Osteoblast (primary cell): ENCODE data around the gene IGF1R. TPM values are rescaled to one million over a fixed set of nuclear protein-coding genes. Genes with fewer than 3 reads are reported as not detected.

Source experiments
- DNase-seq: peaks from one replicate; pipeline ENCODE4 v3.0.0; 2011; ENCODE audit warnings: low spot score, mixed read lengths; ENCODE audit not compliant: insufficient read length; ENCODE audit errors: missing footprints
- H2AFZ ChIP-seq: 2 replicates; pipeline ENCODE4 v1.6.0; 2011; ENCODE audit warnings: mild to moderate bottlenecking, low read length
- H3K27ac ChIP-seq: 2 replicates; pipeline ENCODE4 v1.5.1; 2011; ENCODE audit warnings: mild to moderate bottlenecking, low read depth, low read length, moderate library complexity
- H3K27me3 ChIP-seq: 2 replicates; pipeline ENCODE4 v1.6.0; 2012; ENCODE audit warnings: mild to moderate bottlenecking, control low read depth, inconsistent platforms, low read length, moderate library complexity; ENCODE audit not compliant: insufficient read depth
- H3K36me3 ChIP-seq: 2 replicates; pipeline ENCODE4 v1.5.1; 2011; ENCODE audit warnings: mild to moderate bottlenecking, low read length, control low read depth, moderate library complexity; ENCODE audit not compliant: insufficient read depth
- H3K4me1 ChIP-seq: 2 replicates; pipeline ENCODE4 v1.5.1; 2011; ENCODE audit warnings: mild to moderate bottlenecking, low read length, control low read depth, moderate library complexity; ENCODE audit not compliant: insufficient read depth
- H3K4me2 ChIP-seq: 2 replicates; pipeline ENCODE4 v1.6.0; 2011; ENCODE audit warnings: mild to moderate bottlenecking, low read length; ENCODE audit not compliant: insufficient read depth
- H3K4me3 ChIP-seq: fragments of 200-600 bp; sonication (generic); 3 replicates; pipeline ENCODE4 v1.5.1; 2012; ENCODE audit warnings: mild to moderate bottlenecking, low read length, inconsistent platforms; ENCODE audit not compliant: insufficient read depth
- H3K79me2 ChIP-seq: 2 replicates; pipeline ENCODE4 v1.6.0; 2012; ENCODE audit warnings: mild to moderate bottlenecking, low read length, control low read depth, inconsistent platforms; ENCODE audit not compliant: insufficient read depth
- H3K9me3 ChIP-seq: 2 replicates; pipeline ENCODE4 v1.5.1; 2011; ENCODE audit warnings: low read depth, low read length, control low read depth
- H4K20me1 ChIP-seq: 2 replicates; pipeline ENCODE4 v1.6.0; 2012; ENCODE audit warnings: mild to moderate bottlenecking, low read length, control low read depth; ENCODE audit not compliant: insufficient read depth
- CTCF ChIP-seq: IDR thresholded peaks from 2 replicates; pipeline ENCODE4 v1.5.1; 2011; ENCODE audit warnings: mild to moderate bottlenecking, low read depth, low read length, moderate library complexity; ENCODE audit errors: extremely low read depth
- total RNA-seq: library from RNA; depleted of rRNA; stranded (reverse); fragments of >200 nt; gene quantifications from 2 replicates; pipeline ENCODE4 v1.2.3, GENCODE V29; 2012

Gene IGF1R
- total RNA-seq, 1 donor = 18.8 TPM

GRCh38 chr15:98957655-98958054, 309.3 kb downstream of the IGF1R start:
- DNase-seq = peak; percentile 70

GRCh38 chr15:98958076-98958475, 309.7 kb downstream of the IGF1R start:
- peak; percentile 58 for DNase-seq
- H3K36me3 ChIP-seq = peaks cover 49% of the 10 kb centered on the region
- no peaks in the 10 kb centered on the region for H3K27me3 ChIP-seq
- H3K4me1 ChIP-seq = peaks cover 10% of the 10 kb centered on the region
- TF ChIP-seq CTCF = no peak
- H3K9me3 ChIP-seq = peaks cover 10% of the 10 kb centered on the region
- H3K79me2 ChIP-seq = no peaks in the 10 kb centered on the region
- H3K27ac ChIP-seq = no peak overlapping the region
- H2AFZ ChIP-seq = no peak overlapping the region
- no peak overlapping the region for H3K4me3 ChIP-seq
- no peaks in the 10 kb centered on the region for H4K20me1 ChIP-seq
- no peak overlapping the region for H3K4me2 ChIP-seq

More at GRCh38 chr15:98957655-98958054, 309.3 kb downstream of the IGF1R start:
- no peak overlapping the region for H2AFZ ChIP-seq
- H3K27me3 ChIP-seq = no peaks in the 10 kb centered on the region
- H3K4me2 ChIP-seq = no peak overlapping the region
- H3K79me2 ChIP-seq = no peaks in the 10 kb centered on the region
- no peaks in the 10 kb centered on the region for H4K20me1 ChIP-seq
- TF ChIP-seq CTCF = no peak
- H3K4me1 ChIP-seq = peaks cover 10% of the 10 kb centered on the region
- no peak overlapping the region for H3K27ac ChIP-seq
- peaks cover 45% of the 10 kb centered on the region for H3K36me3 ChIP-seq
- no peak overlapping the region for H3K4me3 ChIP-seq
- peaks cover 10% of the 10 kb centered on the region for H3K9me3 ChIP-seq

- Histone ChIP-seq H3K4me2 (no peak overlapping the region), H3K9me3 (peaks cover 10% of the 10 kb centered on the region), H3K36me3 (peaks cover 49% of the 10 kb centered on the region), H3K27ac (no peak overlapping the region), H3K4me3 (no peak overlapping the region), H2AFZ (no peak overlapping the region), H4K20me1 (no peaks in the 10 kb centered on the region), H3K27me3 (no peaks in the 10 kb centered on the region), H3K79me2 (no peaks in the 10 kb centered on the region), H3K4me1 (peaks cover 10% of the 10 kb centered on the region)
- peak; percentile 56 for DNase-seq
- TF ChIP-seq CTCF = no peak
Measured at GRCh38 chr15:98958918-98959639, 310.7 kb downstream of the IGF1R start.

- no peak for TF ChIP-seq CTCF
- Histone ChIP-seq H3K36me3 (peaks cover 49% of the 10 kb centered on the region), H3K4me2 (no peak overlapping the region)
Measured at GRCh38 chr15:98959640-98960007, 311.3 kb downstream of the IGF1R start.

More at GRCh38 chr15:98959640-98960007, 311.3 kb downstream of the IGF1R start:
- peaks cover 6% of the 10 kb centered on the region for H3K4me1 ChIP-seq
- no peak overlapping the region for H3K27ac ChIP-seq
- H3K9me3 ChIP-seq = peaks cover 10% of the 10 kb centered on the region
- H4K20me1 ChIP-seq = no peaks in the 10 kb centered on the region
- no peak for DNase-seq
- H3K79me2 ChIP-seq = no peaks in the 10 kb centered on the region
- H2AFZ ChIP-seq = no peak overlapping the region
- no peak overlapping the region for H3K4me3 ChIP-seq
- no peaks in the 10 kb centered on the region for H3K27me3 ChIP-seq
